Activated naive CD8-positive, alpha-beta T cell treated with anti-CD3 and anti-CD28 coated beads, Interleukin-2, amount 10 ng/mL, durations not matched to agents 7 days and 5 days (primary cell): Measurements from ENCODE around the gene DMD. TPM values are rescaled to one million over a fixed set of nuclear protein-coding genes. Genes with fewer than 3 reads are reported as not detected.

Source experiments
- ATAC-seq: fragments of 150-1000 bp; cut with Tn5 transposase; one replicate; pipeline ENCODE4 v1.10.0; 2021; ENCODE audit warnings: low read depth, moderate library complexity
- POLR2A ChIA-PET: fragments of 350-600 bp; sonication (Branson Sonifier 250); formaldehyde crosslinking; loops from one replicate; lab custom pipeline; 2021; ENCODE audit warnings: antibody characterized with exemption; lab: Charles Lee
- DNase-seq: peaks from one replicate; pipeline ENCODE4 v3.0.0; 2021
- H3K27ac Mint-ChIP-seq: one replicate; pipeline ENCODE4 v1.8.0; 2022; ENCODE audit warnings: mild to moderate bottlenecking, mixed read lengths
- H3K27me3 Mint-ChIP-seq: one replicate; pipeline ENCODE4 v1.8.0; 2022; ENCODE audit warnings: mild to moderate bottlenecking, moderate library complexity, mixed read lengths
- H3K36me3 Mint-ChIP-seq: one replicate; pipeline ENCODE4 v1.8.0; 2021; ENCODE audit warnings: mild to moderate bottlenecking, mixed read lengths
- H3K4me1 Mint-ChIP-seq: one replicate; pipeline ENCODE4 v1.8.0; 2021; ENCODE audit warnings: mixed read lengths
- H3K4me3 Mint-ChIP-seq: one replicate; pipeline ENCODE4 v1.8.0; 2022; ENCODE audit warnings: mild to moderate bottlenecking, moderate library complexity, mixed read lengths
- H3K9me3 Mint-ChIP-seq: one replicate; pipeline ENCODE4 v1.8.0; 2021; ENCODE audit warnings: mixed read lengths
- total RNA-seq, 2 experiments: library from RNA; stranded (reverse); gene quantifications; one replicate each; pipeline ENCODE4 v1.2.3, GENCODE V29; 2021

Gene DMD
- total RNA-seq, result under 1 TPM in 1 of 2 experiments, not detected in 1; 0.17 TPM

GRCh38 chrX:33211356-33212260, at the start of gene DMD:
Gene DMD (minus strand): TSS chrX:33211549. CDS start chrX:33211312, 237 bp downstream.
- Mint-ChIP-seq H3K27me3 (no peaks in the 10 kb centered on the region), H3K4me3 (no peak within 1 kb of the TSS), H3K36me3 (no peaks in the 10 kb centered on the region), H3K4me1 (no peaks in the 10 kb centered on the region), H3K27ac (no peak within 1 kb of the TSS), H3K9me3 (no peaks in the 10 kb centered on the region)
- POLR2A ChIA-PET, result no interaction called here
- ATAC-seq (no peak), DNase-seq (no peak)

DNA sequence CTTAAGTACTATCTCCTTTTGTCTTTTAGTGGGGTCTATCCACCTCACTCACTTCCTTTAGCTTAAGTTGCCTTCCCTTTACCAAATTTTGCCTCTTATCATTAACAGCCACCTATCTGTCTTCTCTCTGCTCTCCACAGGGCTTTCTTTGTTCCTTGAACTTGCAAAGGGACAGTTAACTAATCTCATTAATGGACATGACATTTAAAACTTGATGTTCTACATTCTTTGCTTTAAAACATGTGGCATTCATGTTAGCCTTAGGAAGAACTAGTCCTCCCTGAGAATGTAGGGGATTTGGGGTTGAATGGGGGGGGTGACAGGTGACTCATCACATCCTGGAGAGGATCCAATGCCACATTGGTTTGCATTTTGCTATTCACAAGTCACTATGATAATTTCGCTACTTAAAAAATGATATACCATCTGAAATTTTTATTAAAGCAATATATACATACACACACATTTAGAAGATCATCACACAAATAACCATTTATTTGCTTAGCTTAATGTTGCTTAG, 41.0 kb upstream of the DMD start:
- POLR2A ChIA-PET, result no interaction called here
- Mint-ChIP-seq H3K27ac (no peak overlapping the region), H3K4me1 (no peaks in the 10 kb centered on the region)

GRCh38 chrX:33218819-33219218, 7.5 kb upstream of the DMD start:
- Mint-ChIP-seq H3K27me3 (no peaks in the 10 kb centered on the region), H3K4me3 (no peak overlapping the region), H3K36me3 (no peaks in the 10 kb centered on the region), H3K27ac (no peak overlapping the region), H3K4me1 (no peaks in the 10 kb centered on the region), H3K9me3 (peaks cover 1% of the 10 kb centered on the region)
- DNase-seq (no peak), ATAC-seq (no peak)
- POLR2A ChIA-PET, result no interaction called here

More for the DNA sequence above, 41.0 kb upstream of the DMD start:
- ATAC-seq (no peak), DNase-seq (no peak)
- Mint-ChIP-seq H3K9me3 (no peaks in the 10 kb centered on the region), H3K27me3 (no peaks in the 10 kb centered on the region), H3K4me3 (no peak overlapping the region), H3K36me3 (no peaks in the 10 kb centered on the region)

GRCh38 chrX:33210156-33210555, 1.2 kb downstream of the DMD start:
- no peaks in the 10 kb centered on the region for H3K4me1 Mint-ChIP-seq
- H3K27ac Mint-ChIP-seq, result no peak overlapping the region
- DNase-seq (no peak), ATAC-seq (no peak)
- no peaks in the 10 kb centered on the region for H3K27me3 Mint-ChIP-seq
- H3K36me3 Mint-ChIP-seq, result no peaks in the 10 kb centered on the region
- no peaks in the 10 kb centered on the region for H3K9me3 Mint-ChIP-seq
- no peak overlapping the region for H3K4me3 Mint-ChIP-seq
- POLR2A ChIA-PET, result no interaction called here

DNA sequence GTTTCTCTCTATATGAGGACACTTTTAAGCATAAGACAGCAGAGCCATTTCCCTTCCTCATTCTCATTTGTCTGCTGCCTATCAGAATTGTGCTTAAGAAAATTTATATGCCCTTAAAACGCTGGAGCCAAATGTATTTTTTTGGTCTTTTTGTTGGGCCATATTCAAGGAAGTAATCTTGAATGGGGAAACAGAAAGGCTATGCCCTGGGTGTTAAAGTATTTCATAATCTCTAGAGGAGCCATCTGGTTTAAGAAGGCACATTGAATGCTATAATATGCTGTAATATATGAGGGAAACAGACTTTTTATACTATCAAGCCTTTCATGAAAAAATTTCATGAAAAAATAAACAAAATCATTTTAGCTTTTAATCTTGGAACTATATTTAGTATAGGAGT, 4.3 kb downstream of the DMD start:
- H3K4me3 Mint-ChIP-seq, result no peak overlapping the region
- DNase-seq (no peak), ATAC-seq (no peak)
- no peaks in the 10 kb centered on the region for H3K36me3 Mint-ChIP-seq
- H3K27ac Mint-ChIP-seq, result no peak overlapping the region
- H3K27me3 Mint-ChIP-seq, result no peaks in the 10 kb centered on the region
- H3K9me3 Mint-ChIP-seq, result no peaks in the 10 kb centered on the region
- H3K4me1 Mint-ChIP-seq, result no peaks in the 10 kb centered on the region
- POLR2A ChIA-PET, result no interaction called here

DNA sequence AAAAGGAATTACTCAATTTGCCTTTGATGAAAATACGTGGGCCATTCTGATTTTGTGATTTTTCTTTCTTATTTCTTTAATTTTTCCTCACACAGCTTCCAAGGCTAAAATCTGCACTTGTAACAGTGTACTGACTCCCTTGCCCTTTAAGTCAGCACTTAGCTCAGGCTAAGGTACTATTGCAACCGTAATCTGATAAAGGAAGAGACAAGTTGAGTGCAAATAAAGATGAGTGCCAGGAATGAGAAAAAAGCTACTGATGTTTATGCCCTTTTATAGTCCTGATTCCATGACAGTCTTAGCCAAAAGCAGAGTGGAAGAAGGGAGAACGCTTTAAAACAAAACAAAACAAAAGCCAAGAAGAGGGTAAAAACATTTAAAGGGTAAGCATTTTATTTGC, 6.0 kb downstream of the DMD start:
- DNase-seq, result no peak
- Mint-ChIP-seq H3K27me3 (no peaks in the 10 kb centered on the region), H3K4me1 (no peaks in the 10 kb centered on the region), H3K4me3 (no peak overlapping the region), H3K9me3 (no peaks in the 10 kb centered on the region), H3K27ac (no peak overlapping the region), H3K36me3 (no peaks in the 10 kb centered on the region)
- POLR2A ChIA-PET, result no interaction called here
- ATAC-seq, result no peak

- DNase-seq (no peak), ATAC-seq (no peak)
- Mint-ChIP-seq H3K4me1 (no peaks in the 10 kb centered on the region), H3K4me3 (no peak overlapping the region), H3K36me3 (no peaks in the 10 kb centered on the region), H3K27me3 (no peaks in the 10 kb centered on the region), H3K9me3 (no peaks in the 10 kb centered on the region), H3K27ac (no peak overlapping the region)
- POLR2A ChIA-PET, result no interaction called here
These were observed 6.5 kb downstream of the DMD start for GRCh38 chrX:33204889-33205288.

DNA sequence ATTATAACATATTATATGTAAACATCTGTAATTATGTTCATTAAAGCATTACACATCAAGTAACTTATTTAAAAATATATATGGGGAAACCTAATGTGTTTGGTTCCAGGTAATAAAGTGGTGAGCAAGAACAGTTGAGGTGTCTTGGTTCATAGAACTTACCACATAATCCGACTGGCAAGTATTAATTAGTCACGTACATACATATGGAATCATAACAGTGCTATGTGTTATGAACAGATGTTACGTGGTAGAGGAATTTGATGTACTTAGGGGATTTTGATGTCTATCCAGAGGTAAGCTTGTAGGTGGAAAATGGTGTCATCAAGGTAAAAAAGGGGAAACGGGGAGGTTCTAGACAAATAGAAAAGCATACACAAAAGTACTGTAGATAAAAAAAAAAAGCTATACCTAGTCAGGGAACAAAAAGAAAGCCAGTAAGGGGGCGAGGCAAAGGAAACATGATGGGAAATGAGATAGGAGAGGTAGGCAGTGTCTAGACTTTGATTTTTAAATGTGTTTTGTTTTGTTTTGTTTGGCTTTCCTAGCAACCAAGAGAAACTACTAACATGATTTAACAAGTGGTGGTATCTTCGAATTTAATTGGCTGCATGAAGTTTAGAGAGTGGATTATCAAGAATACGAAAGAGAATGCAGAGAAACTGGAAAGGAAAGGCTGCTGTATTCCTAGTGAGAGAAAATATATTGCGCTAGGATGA, 12.6 kb downstream of the DMD start:
- Mint-ChIP-seq H3K4me3 (no peak overlapping the region), H3K9me3 (peaks cover 4% of the 10 kb centered on the region), H3K27me3 (no peaks in the 10 kb centered on the region), H3K36me3 (no peaks in the 10 kb centered on the region), H3K27ac (no peak overlapping the region), H3K4me1 (no peaks in the 10 kb centered on the region)
- no peak for ATAC-seq
- POLR2A ChIA-PET, result no interaction called here
- no peak for DNase-seq

GRCh38 chrX:33195698-33196097, 15.7 kb downstream of the DMD start:
- POLR2A ChIA-PET, result no interaction called here
- peaks cover 4% of the 10 kb centered on the region for H3K9me3 Mint-ChIP-seq

DNA sequence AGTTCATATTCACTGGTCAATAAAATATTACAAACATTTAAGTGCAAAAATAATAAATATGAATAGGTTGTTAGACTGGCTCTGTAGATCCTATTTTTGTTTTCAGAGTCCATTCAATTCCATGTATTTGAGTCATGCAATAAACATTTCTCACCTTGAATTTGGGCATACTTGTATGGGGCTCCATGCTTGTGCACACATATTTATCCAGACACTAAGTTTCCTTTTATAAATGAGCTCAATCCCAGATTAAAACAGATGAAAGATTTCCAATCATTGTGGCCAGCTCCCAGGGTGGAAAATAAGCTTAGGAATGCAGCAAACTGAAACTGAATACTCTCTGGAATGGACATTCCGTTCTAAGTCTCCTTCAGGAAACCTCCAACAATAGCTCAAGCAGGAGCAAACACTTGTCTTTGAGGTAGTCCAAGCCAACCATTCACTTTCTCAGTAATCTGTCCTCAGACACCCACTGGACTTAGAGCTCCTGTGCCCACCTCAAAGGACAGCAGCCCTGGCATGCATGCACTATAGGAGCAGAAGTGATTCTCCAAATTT, 16.4 kb downstream of the DMD start:
- ATAC-seq, result no peak
- no peaks in the 10 kb centered on the region for H3K36me3 Mint-ChIP-seq
- no peak overlapping the region for H3K27ac Mint-ChIP-seq
- no peaks in the 10 kb centered on the region for H3K27me3 Mint-ChIP-seq
- no peaks in the 10 kb centered on the region for H3K4me1 Mint-ChIP-seq
- peaks cover 4% of the 10 kb centered on the region for H3K9me3 Mint-ChIP-seq
- no peak overlapping the region for H3K4me3 Mint-ChIP-seq
- DNase-seq, result no peak
- POLR2A ChIA-PET, result no interaction called here

More at GRCh38 chrX:33195698-33196097, 15.7 kb downstream of the DMD start:
- Mint-ChIP-seq H3K27ac (no peak overlapping the region), H3K36me3 (no peaks in the 10 kb centered on the region), H3K4me3 (no peak overlapping the region), H3K4me1 (no peaks in the 10 kb centered on the region), H3K27me3 (no peaks in the 10 kb centered on the region)
- DNase-seq, result no peak
- no peak for ATAC-seq

GRCh38 chrX:33194289-33194688, 17.1 kb downstream of the DMD start:
- no peak overlapping the region for H3K4me3 Mint-ChIP-seq
- H3K36me3 Mint-ChIP-seq, result no peaks in the 10 kb centered on the region
- ATAC-seq (no peak), DNase-seq (no peak)
- H3K27me3 Mint-ChIP-seq, result no peaks in the 10 kb centered on the region
- POLR2A ChIA-PET, result no interaction called here
- peaks cover 2% of the 10 kb centered on the region for H3K9me3 Mint-ChIP-seq
- H3K4me1 Mint-ChIP-seq, result no peaks in the 10 kb centered on the region
- no peak overlapping the region for H3K27ac Mint-ChIP-seq

- Mint-ChIP-seq H3K9me3 (no peaks in the 10 kb centered on the region), H3K27ac (no peak overlapping the region), H3K4me1 (no peaks in the 10 kb centered on the region), H3K36me3 (no peaks in the 10 kb centered on the region), H3K4me3 (no peak overlapping the region), H3K27me3 (no peaks in the 10 kb centered on the region)
- ATAC-seq, result no peak
- DNase-seq, result no peak
- POLR2A ChIA-PET, result no interaction called here
These were observed 21.3 kb downstream of the DMD start for GRCh38 chrX:33190016-33190415.

DNA sequence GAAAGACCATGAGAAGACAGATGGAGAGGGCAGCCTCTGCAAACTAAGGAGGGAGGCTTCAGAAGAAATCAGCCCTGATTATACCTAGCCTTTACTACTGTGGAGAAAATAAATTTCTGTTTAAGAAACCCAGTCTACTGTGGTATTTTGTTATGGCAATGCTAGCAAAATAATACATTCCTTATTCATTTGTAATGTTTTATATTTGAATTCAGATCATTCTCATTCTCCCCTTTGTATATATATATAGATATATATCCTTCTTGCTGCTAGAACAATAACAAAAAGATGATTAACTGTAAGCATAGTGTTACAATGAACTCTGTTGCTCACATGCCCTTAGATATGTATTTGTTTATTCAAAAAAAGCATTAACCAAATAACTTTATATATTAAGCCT, 22.5 kb downstream of the DMD start:
- H3K9me3 Mint-ChIP-seq, result no peaks in the 10 kb centered on the region
- DNase-seq (no peak), ATAC-seq (no peak)
- no peak overlapping the region for H3K27ac Mint-ChIP-seq
- H3K36me3 Mint-ChIP-seq, result no peaks in the 10 kb centered on the region
- H3K4me1 Mint-ChIP-seq, result no peaks in the 10 kb centered on the region
- POLR2A ChIA-PET, result no interaction called here
- H3K4me3 Mint-ChIP-seq, result no peak overlapping the region
- no peaks in the 10 kb centered on the region for H3K27me3 Mint-ChIP-seq
